GM12875 (cell line): ENCODE data around the gene FXYD3.

Experiments used
- H3K4me3 ChIP-seq: one replicate; pipeline ENCODE4 v1.5.1; 2011; ENCODE audit warnings: low read depth, low read length, control low read depth
- TF ChIP-seq, protein P1 (sequence below): IDR thresholded peaks from 2 replicates; pipeline ENCODE4 v1.5.1; 2011; ENCODE audit warnings: low read depth, mild to moderate bottlenecking, control low read depth, inconsistent platforms, low read length, moderate library complexity, borderline replicate concordance; ENCODE audit not compliant: insufficient read depth

Gene FXYD3

DNA sequence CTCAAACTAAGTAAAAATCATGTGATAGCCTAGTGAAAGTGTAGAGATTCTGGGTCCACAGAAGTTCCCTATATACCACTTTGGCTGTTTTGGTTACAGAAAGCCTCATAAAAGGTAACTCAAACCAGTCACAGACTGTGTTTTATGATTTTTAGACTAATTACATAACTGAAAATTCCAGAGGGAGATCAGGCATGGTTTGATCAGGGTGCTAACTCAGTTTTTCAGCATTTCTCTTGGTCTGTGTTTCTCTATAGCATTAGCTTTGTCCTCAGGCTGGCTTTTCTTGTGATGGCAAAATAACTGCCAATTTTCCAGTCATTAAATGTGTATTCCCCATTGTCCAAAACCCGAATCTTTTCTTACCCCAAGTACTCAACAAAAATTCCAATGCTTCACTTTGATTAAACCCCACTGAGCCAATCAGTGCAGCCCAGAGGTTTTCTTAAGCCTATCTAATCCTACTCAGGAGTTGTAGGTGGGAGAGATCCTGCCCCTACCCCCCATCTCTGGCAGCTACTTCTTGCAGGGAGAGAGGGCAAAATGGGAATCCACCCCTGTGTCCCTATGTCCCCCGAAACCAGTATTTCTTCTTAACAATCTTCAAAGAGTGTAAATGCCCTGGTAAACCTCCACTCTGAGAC, 8.6 kb upstream of the FXYD3 start:
- H3K4me3 ChIP-seq = no peak overlapping the region
- TF ChIP-seq, protein P1, sequence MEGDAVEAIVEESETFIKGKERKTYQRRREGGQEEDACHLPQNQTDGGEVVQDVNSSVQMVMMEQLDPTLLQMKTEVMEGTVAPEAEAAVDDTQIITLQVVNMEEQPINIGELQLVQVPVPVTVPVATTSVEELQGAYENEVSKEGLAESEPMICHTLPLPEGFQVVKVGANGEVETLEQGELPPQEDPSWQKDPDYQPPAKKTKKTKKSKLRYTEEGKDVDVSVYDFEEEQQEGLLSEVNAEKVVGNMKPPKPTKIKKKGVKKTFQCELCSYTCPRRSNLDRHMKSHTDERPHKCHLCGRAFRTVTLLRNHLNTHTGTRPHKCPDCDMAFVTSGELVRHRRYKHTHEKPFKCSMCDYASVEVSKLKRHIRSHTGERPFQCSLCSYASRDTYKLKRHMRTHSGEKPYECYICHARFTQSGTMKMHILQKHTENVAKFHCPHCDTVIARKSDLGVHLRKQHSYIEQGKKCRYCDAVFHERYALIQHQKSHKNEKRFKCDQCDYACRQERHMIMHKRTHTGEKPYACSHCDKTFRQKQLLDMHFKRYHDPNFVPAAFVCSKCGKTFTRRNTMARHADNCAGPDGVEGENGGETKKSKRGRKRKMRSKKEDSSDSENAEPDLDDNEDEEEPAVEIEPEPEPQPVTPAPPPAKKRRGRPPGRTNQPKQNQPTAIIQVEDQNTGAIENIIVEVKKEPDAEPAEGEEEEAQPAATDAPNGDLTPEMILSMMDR = no peak

DNA sequence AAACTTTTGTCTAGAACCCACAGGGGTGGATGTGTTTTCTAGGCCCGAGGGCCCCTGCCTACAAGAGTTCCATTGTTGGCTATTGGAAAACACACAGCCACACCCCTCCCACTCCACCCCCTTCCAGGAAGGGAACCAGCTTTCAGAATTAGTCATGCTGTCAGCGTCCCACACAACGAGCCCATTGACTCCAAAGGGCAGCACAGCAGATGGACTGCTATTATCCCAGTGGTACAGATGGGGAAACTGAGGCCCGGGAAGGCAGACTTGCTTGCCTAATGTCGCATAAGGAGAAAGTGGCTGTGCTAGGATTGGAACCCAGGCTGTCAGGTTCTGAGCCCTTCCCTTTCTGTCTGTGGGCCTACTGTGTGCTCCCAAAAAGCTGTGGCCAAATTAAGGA, 8.1 kb upstream of the FXYD3 start:
- TF ChIP-seq, protein P1 = no peak

DNA sequence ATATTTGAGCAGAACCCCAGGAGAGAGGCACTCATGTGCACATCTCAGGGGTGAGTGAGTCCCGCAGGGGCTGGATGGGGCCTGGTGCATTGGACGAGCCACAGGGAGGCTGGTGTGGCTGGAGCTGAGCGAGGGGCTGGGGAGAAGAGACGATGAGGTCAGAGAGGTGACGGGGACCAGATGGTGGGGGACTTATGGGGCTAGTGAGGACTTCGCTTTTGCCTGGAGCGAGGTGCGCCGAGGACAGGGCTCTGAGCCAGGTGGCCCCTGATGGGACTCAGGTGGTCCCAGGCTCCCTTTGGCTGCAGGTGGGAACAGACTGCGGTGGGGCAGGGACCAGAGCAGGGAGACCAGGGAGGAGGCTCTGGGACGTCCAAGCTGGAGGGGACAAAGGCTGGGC, 6.9 kb upstream of the FXYD3 start:
- H3K4me3 ChIP-seq = no peak overlapping the region
- TF ChIP-seq, protein P1 = no peak

More for the DNA sequence above, 8.1 kb upstream of the FXYD3 start:
- H3K4me3 ChIP-seq = no peak overlapping the region

DNA sequence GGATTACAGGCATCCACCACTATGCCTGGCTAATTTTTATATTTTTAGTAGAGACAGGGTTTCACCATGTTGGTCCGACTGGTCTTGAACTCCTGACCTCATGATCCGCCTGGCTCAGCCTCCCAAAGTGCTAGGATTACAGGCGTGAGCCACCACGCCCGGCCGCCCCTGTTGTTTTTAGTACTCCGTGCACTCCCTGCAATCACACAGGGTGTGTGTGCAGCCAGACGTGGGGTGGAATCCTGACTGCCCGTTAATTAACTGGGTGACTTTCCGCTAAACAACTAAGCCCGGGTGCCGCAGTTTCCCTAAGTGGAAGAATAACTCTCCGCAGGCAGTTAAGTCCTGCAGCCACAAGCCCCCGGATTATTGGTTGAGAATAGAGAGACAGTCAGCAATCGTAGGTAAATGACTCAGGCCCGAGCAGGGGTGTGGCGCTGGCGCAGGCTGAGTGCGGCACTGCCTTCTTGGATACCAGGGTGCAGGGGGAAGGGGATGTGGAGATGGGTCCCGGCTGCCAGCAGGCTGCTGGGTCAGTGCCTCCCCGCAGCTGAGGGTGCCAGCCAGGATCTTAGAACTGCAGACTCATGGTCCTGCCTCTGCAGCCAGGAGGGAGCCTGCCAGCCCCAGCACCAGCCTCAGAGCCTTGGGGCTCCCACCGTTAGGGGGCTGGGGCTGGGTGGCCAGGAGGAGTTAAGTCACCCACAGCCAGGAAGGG, 6.1 kb upstream of the FXYD3 start:
- TF ChIP-seq, protein P1 = no peak
- no peak overlapping the region for H3K4me3 ChIP-seq

DNA sequence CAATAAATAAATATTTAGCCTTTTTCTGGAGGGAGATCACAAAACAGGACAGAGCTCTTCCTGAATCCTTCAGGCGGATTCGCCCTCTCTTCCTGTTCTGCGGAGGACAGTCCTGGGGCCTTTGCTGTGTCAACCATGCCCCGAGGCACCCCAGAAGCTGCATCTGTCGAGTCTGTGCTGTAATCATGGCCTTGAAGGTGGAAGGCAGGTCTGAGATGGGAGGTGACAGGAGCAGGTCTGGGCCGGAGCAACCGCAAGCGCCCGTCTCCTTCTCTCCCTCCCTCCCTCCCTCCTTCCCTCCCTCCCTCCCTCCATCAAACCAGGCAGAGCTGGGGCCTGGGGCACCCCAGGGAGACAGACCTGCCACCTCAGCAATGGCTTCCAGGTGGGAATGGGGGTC, 4.6 kb upstream of the FXYD3 start:
- TF ChIP-seq, protein P1 = no peak

DNA sequence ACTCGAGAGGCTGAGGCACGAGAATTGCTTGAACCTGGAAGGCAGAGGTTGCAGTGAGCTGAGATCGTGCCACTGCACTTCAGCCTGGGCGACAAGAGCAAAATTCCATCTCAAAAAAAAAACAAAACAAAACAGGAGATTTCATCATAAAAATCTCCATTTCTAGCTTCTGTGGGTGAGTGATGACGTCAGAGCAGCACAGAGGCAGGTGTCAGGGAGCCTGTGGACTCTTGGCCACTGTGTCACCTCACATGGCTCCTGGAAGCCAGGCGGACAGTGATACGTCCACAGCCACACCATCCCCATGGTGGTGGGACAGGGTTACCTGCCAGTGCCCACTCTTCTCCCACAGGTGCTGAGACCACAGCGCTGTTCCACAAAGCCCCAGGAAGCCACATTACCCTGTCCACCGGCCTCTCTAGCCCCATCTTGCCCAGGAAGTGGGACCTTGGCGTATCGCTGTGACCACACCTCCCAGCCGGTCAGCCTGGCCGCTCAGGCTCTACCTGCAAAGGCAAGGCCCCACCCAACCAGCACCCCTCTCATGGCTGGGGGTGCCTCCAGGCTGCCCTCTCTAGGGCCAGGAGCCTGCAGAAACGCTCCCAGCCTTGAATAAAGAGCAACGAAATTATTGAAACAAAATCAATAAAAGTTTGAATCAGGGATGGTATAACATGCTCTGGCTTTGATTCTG, 2.5 kb upstream of the FXYD3 start:
- TF ChIP-seq, protein P1 = no peak
- no peak overlapping the region for H3K4me3 ChIP-seq

More for the DNA sequence above, 4.6 kb upstream of the FXYD3 start:
- no peak overlapping the region for H3K4me3 ChIP-seq
